Peyer's patch (tissue), 4 donors: Measurements from ENCODE around the gene ABTB1.

Source experiments
- POLR2A ChIP-seq, 2 donors: fragments of 450-650 bp; IDR thresholded peaks; one replicate each; pipeline ENCODE4 v1.5.1; 2017; ENCODE audit warnings: antibody characterized with exemption in 2 of 2, mild to moderate bottlenecking in 2 of 2, moderate library complexity in 2 of 2
- TF ChIP-seq, protein P1 (sequence below), 6 experiments: fragments of 450-650 bp in 4 of 6; fragments of 200-600 bp in 2 of 6; sonication (generic) in 1 of 6; IDR thresholded peaks; one replicate each; pipeline ENCODE4 v1.5.1; 2017 to 2019; ENCODE audit warnings: antibody characterized with exemption in 6 of 6, mild to moderate bottlenecking in 3 of 6, moderate library complexity in 1 of 6

DNA sequence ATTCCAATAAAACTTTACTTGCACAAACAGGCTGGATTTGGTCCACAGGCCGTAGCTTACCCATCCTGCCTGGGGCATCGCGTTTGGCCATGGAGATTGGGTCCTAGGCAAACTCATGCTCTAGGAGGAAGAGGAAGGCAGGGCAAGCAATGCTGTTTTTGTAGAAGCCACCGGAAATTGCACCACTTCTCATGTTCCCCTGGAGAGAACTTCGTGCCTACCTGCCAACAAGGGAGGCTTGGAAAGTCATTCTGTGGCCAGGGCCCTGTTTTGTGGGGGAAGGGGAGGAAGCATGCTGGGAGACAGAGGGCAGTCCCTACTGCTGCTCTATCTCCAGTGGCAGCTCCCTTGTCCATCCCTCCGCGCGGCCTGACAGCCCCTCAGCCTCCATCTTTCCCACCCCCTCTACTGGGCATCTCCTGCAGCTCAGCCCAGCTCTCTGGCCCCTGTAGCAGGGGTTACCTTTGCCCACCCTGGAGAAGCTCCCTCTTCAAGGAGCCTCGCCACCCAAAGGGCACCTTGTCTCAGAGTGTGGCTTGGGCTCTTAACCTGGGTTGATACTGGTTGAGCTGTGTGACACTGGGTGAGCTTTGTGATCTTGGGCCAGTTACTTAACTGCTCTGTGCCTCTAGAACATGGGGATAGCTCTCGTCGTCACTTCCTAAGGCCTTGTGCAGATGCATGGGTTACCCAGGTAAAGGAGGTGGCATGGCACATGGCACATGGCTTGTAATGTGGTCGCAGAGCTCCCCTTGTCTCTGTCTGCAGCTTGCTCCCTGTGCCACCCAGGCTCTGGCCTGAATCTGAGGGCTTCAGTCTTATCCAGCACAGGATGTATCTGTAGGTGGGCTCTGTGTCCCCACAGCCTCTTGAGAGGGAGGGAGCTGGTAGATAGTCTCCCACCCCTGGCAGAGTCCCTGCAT, 6.1 kb downstream of the ABTB1 start:
- TF ChIP-seq, protein P1, sequence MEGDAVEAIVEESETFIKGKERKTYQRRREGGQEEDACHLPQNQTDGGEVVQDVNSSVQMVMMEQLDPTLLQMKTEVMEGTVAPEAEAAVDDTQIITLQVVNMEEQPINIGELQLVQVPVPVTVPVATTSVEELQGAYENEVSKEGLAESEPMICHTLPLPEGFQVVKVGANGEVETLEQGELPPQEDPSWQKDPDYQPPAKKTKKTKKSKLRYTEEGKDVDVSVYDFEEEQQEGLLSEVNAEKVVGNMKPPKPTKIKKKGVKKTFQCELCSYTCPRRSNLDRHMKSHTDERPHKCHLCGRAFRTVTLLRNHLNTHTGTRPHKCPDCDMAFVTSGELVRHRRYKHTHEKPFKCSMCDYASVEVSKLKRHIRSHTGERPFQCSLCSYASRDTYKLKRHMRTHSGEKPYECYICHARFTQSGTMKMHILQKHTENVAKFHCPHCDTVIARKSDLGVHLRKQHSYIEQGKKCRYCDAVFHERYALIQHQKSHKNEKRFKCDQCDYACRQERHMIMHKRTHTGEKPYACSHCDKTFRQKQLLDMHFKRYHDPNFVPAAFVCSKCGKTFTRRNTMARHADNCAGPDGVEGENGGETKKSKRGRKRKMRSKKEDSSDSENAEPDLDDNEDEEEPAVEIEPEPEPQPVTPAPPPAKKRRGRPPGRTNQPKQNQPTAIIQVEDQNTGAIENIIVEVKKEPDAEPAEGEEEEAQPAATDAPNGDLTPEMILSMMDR (IDR thresholded peaks at IDR 0.05), result no peak
- TF ChIP-seq POLR2A (IDR thresholded peaks at IDR 0.05), result no peak
